Fibroblast of skin of left quadriceps (primary cell): ENCODE results near the gene ADGRF3.
A peak's percentile ranks its signal among the peaks of the same experiment; 100 is the strongest.
"Not testable (repeated sequence)": the region's sequence is repeated elsewhere in the genome, so short reads cannot be mapped to it uniquely, and the experiment has no call there.

Experiments
- DNase-seq, 2 experiments: peaks; one replicate each; pipeline ENCODE4 v3.0.0-alpha.2; 2013; ENCODE audit warnings: low read depth in 2 of 2

Gene ADGRF3

GRCh38 chr2:26349690-26350089 lies 3.1 kb upstream of the ADGRF3 start:
- DNase-seq, result no peak

GRCh38 chr2:26347286-26347865 lies 787 bp upstream of the ADGRF3 start:
- DNase-seq, result no peak

- peak; percentile 99 for DNase-seq
Observed at GRCh38 chr2:26345545-26346453, 790 bp downstream of the ADGRF3 start, which contains the start of gene SELENOI. Gene SELENOI, plus strand, starts transcription at chr2:26346143. Its CDS starts 90 bp downstream, at chr2:26346233.

- DNase-seq, result no peak
Observed at GRCh38 chr2:26345283-26345544, 1.4 kb downstream of the ADGRF3 start.

- no peak for DNase-seq
Observed at GRCh38 chr2:26344581-26345282, 1.9 kb downstream of the ADGRF3 start.

GRCh38 chr2:26340831-26341230 lies 5.8 kb downstream of the ADGRF3 start:
- DNase-seq, result no peak

- DNase-seq, result no peak
Observed at GRCh38 chr2:26337298-26337697, 9.3 kb downstream of the ADGRF3 start.

GRCh38 chr2:26336719-26337118 lies 9.9 kb downstream of the ADGRF3 start:
- no peak for DNase-seq

GRCh38 chr2:26335231-26335630 lies 11.4 kb downstream of the ADGRF3 start:
- DNase-seq, result no peak

GRCh38 chr2:26333293-26333692 lies 13.3 kb downstream of the ADGRF3 start:
- no peak for DNase-seq

GRCh38 chr2:26331321-26331720 lies 15.3 kb downstream of the ADGRF3 start:
- DNase-seq, result not testable (repeated sequence)

- no peak for DNase-seq
Observed at GRCh38 chr2:26330604-26331003, 16.0 kb downstream of the ADGRF3 start.

GRCh38 chr2:26330114-26330549 lies 16.5 kb downstream of the ADGRF3 start:
- peak; percentile 44 to 47 for DNase-seq

GRCh38 chr2:26329083-26329482 lies 17.5 kb downstream of the ADGRF3 start:
- not testable (repeated sequence) for DNase-seq

GRCh38 chr2:26327291-26328272 lies 19.0 kb downstream of the ADGRF3 start:
- DNase-seq, result no peak

GRCh38 chr2:26326514-26326913 lies 20.1 kb downstream of the ADGRF3 start:
- no peak for DNase-seq

- no peak for DNase-seq
Observed at GRCh38 chr2:26325851-26326250, 20.7 kb downstream of the ADGRF3 start.

- no peak for DNase-seq
Observed at GRCh38 chr2:26324903-26325302, 21.7 kb downstream of the ADGRF3 start.

- not testable (repeated sequence) for DNase-seq
Observed at GRCh38 chr2:26324479-26324878, 22.1 kb downstream of the ADGRF3 start.

- no peak for DNase-seq
Observed at GRCh38 chr2:26318950-26319349, 27.6 kb downstream of the ADGRF3 start.

GRCh38 chr2:26317377-26318105 lies 29.0 kb downstream of the ADGRF3 start:
- no peak for DNase-seq
